Measurements from ENCODE around the gene MAOB.

Gene MAOB

DNA sequence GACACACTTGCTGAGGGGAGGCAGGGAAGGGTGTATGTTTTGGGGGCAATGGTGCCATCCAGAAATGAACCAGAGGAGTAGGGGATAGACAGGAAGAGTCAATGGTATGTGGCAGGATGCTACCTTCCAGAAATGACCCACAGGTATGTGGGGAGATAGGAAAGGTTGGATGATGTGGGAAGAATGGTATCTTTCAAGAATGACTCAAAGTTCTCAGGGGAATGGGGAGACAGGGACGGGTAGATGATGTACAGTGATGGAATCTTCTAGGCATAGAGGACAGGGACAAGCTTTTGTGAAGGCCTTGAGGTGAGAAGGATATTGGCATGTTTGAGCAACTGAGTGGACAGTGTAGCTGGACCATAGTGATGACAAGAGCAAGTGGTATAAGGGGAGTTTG, 161.3 kb downstream of the MAOB start:
- Histone ChIP-seq H3K27me3 (ENCODE audit: low read length) (no peaks in the 10 kb centered on the region), H3K9ac (ENCODE audit: low read length) (no peak overlapping the region), H3K9me2 (replicated peaks; ENCODE audit: insufficient read depth, low read length) (no peaks in the 10 kb centered on the region), H3K4me3 (ENCODE audit: insufficient read depth, low read length, poor library complexity, severe bottlenecking) (no peak overlapping the region), H3K9me3 (ENCODE audit: insufficient read depth, low read length) (no peaks in the 10 kb centered on the region), H4K20me1 (ENCODE audit: low read depth, low read length) (no peaks in the 10 kb centered on the region), H3K27ac (ENCODE audit: low read depth, low read length) (no peak overlapping the region), H3F3A (ENCODE audit: insufficient read depth) (no peaks in the 10 kb centered on the region), H3K36me3 (ENCODE audit: low read length) (no peaks in the 10 kb centered on the region), H2AFZ (ENCODE audit: low read depth, low read length, severe bottlenecking) (no peak overlapping the region), H3K79me2 (ENCODE audit: insufficient read depth, low read length) (no peaks in the 10 kb centered on the region), H3K4me2 (ENCODE audit: low read depth, low read length, poor library complexity, severe bottlenecking) (no peak overlapping the region)
- no peak for TF ChIP-seq EZH2phosphoT487 (conservative IDR thresholded peaks at IDR 0.05; ENCODE audit: low read length)
- TF ChIP-seq, protein P1, sequence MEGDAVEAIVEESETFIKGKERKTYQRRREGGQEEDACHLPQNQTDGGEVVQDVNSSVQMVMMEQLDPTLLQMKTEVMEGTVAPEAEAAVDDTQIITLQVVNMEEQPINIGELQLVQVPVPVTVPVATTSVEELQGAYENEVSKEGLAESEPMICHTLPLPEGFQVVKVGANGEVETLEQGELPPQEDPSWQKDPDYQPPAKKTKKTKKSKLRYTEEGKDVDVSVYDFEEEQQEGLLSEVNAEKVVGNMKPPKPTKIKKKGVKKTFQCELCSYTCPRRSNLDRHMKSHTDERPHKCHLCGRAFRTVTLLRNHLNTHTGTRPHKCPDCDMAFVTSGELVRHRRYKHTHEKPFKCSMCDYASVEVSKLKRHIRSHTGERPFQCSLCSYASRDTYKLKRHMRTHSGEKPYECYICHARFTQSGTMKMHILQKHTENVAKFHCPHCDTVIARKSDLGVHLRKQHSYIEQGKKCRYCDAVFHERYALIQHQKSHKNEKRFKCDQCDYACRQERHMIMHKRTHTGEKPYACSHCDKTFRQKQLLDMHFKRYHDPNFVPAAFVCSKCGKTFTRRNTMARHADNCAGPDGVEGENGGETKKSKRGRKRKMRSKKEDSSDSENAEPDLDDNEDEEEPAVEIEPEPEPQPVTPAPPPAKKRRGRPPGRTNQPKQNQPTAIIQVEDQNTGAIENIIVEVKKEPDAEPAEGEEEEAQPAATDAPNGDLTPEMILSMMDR (IDR thresholded peaks at IDR 0.05; ENCODE audit: insufficient read depth, low read length, poor library complexity, severe bottlenecking) = no peak

DNA sequence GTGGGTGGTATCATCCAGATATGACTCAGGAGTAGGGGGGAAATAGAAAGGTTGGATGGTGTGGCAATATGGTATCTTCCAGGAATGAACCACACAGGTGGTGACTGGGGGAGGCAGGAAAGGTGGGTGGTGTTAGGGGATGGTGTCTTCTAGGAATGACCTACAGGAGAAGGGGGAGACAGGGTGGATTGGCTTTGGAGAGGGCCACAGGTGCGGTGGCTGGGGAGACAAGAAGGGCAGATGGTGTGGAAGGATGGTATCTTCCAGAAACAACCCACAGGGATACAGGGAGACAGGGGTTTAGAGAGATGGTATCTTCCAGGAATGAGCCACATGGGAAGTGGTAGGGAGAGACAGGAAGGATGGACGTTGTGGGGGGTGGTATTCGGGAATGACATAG, 162.2 kb downstream of the MAOB start:
- Histone ChIP-seq H3K79me2 (ENCODE audit: insufficient read depth, low read length) (no peaks in the 10 kb centered on the region), H4K20me1 (ENCODE audit: low read depth, low read length) (no peaks in the 10 kb centered on the region), H3K4me3 (ENCODE audit: insufficient read depth, low read length, poor library complexity, severe bottlenecking) (no peak overlapping the region), H3K9ac (ENCODE audit: low read length) (no peak overlapping the region), H3K4me2 (ENCODE audit: low read depth, low read length, poor library complexity, severe bottlenecking) (no peak overlapping the region), H3K27me3 (ENCODE audit: low read length) (no peaks in the 10 kb centered on the region), H3F3A (ENCODE audit: insufficient read depth) (no peaks in the 10 kb centered on the region), H2AFZ (ENCODE audit: low read depth, low read length, severe bottlenecking) (no peak overlapping the region), H3K27ac (ENCODE audit: low read depth, low read length) (no peak overlapping the region), H3K9me2 (replicated peaks; ENCODE audit: insufficient read depth, low read length) (no peaks in the 10 kb centered on the region), H3K36me3 (ENCODE audit: low read length) (no peaks in the 10 kb centered on the region), H3K9me3 (ENCODE audit: insufficient read depth, low read length) (no peaks in the 10 kb centered on the region)
- no peak for TF ChIP-seq EZH2phosphoT487 (conservative IDR thresholded peaks at IDR 0.05; ENCODE audit: low read length)
- TF ChIP-seq, protein P1 (IDR thresholded peaks at IDR 0.05; ENCODE audit: insufficient read depth, low read length, poor library complexity, severe bottlenecking) = no peak

DNA sequence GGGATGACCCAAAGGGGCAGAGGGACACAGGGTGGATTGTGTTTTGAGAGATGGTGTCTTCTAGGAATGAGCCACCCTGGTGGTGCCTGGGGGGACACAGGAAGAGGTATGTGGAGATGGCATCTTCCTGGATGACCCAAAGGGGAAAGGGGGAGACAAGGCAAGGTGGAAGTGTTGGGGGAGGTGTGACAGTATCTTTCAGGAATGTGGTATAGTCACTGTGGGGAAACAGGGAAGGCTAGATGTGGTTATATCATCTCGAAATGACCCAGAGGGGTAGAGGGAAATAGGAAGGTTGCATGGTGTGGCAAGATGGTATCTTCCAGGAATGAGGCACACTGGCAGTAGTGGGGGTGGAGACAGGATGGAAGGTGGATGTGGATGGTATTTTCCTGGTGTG, 163.3 kb downstream of the MAOB start:
- Histone ChIP-seq H3K79me2 (ENCODE audit: insufficient read depth, low read length) (no peaks in the 10 kb centered on the region), H3K27ac (ENCODE audit: low read depth, low read length) (no peak overlapping the region), H4K20me1 (ENCODE audit: low read depth, low read length) (no peaks in the 10 kb centered on the region), H3K9ac (ENCODE audit: low read length) (no peak overlapping the region), H3F3A (ENCODE audit: insufficient read depth) (no peaks in the 10 kb centered on the region), H2AFZ (ENCODE audit: low read depth, low read length, severe bottlenecking) (no peak overlapping the region), H3K9me2 (replicated peaks; ENCODE audit: insufficient read depth, low read length) (no peaks in the 10 kb centered on the region), H3K9me3 (ENCODE audit: insufficient read depth, low read length) (no peaks in the 10 kb centered on the region), H3K4me3 (ENCODE audit: insufficient read depth, low read length, poor library complexity, severe bottlenecking) (no peak overlapping the region), H3K36me3 (ENCODE audit: low read length) (no peaks in the 10 kb centered on the region), H3K27me3 (ENCODE audit: low read length) (no peaks in the 10 kb centered on the region), H3K4me2 (ENCODE audit: low read depth, low read length, poor library complexity, severe bottlenecking) (no peak overlapping the region)
- TF ChIP-seq, protein P1 (IDR thresholded peaks at IDR 0.05; ENCODE audit: insufficient read depth, low read length, poor library complexity, severe bottlenecking) = no peak
- TF ChIP-seq EZH2phosphoT487 (conservative IDR thresholded peaks at IDR 0.05; ENCODE audit: low read length) = no peak

Data from SU-DHL-6 (cell line).